Sigmoid colon (tissue), 4 donors: ENCODE data around the gene ZBTB7B.

ENCODE experiments used
- CTCF ChIP-seq, 4 experiments: fragments of 450-650 bp in 3 of 4; fragments of 200-600 bp in 1 of 4; IDR thresholded peaks; one replicate each; pipeline ENCODE4 v1.5.1; 2016 to 2019; ENCODE audit warnings: antibody characterized with exemption in 4 of 4, mild to moderate bottlenecking in 3 of 4, moderate library complexity in 2 of 4
- EP300 ChIP-seq, 4 donors: sonication (generic); formaldehyde crosslinking; IDR thresholded peaks; one replicate each; pipeline ENCODE4 v1.6.1; 2017; ENCODE audit warnings: antibody characterized with exemption in 4 of 4
- POLR2A ChIP-seq, 2 donors: fragments of 450-650 bp; IDR thresholded peaks; one replicate each; pipeline ENCODE4 v1.6.1; 2016; ENCODE audit warnings: antibody characterized with exemption in 2 of 2, mild to moderate bottlenecking in 2 of 2, moderate library complexity in 2 of 2
- POLR2AphosphoS5 ChIP-seq, 4 donors: sonication (generic); formaldehyde crosslinking; IDR thresholded peaks; one replicate each; pipeline ENCODE4 v1.6.1; 2017; ENCODE audit warnings: antibody characterized with exemption in 4 of 4

- TF ChIP-seq CTCF (IDR thresholded peaks at IDR 0.05) (no peak), POLR2A (IDR thresholded peaks at IDR 0.05) (no peak), POLR2AphosphoS5 (IDR thresholded peaks at IDR 0.05) (no peak), EP300 (IDR thresholded peaks at IDR 0.05) (no peak)
These were observed 21.0 kb downstream of the ZBTB7B start for GRCh38 chr1:155023627-155024026.
